ENCODE data around the gene ANKRD55. TPM values are rescaled to one million over a fixed set of nuclear protein-coding genes. Genes with fewer than 3 reads are reported as not detected.

ANKRD55 gene
- total and polyA plus RNA-seq, 2 of the 8 experiments (the other 6 are each of a cell fraction or from before 2014, with no cell fraction given): not detected

GRCh38 chr5:56190497-56190896, 42.6 kb downstream of the ANKRD55 start:
- CTCF ChIA-PET (ENCODE audit: partially characterized antibody): no interaction called here
- no peaks in the 10 kb centered on the region for H3K9me3 ChIP-seq (ENCODE audit: insufficient read depth in 2 of 2, low read depth in 1 of 2, low read length in 1 of 2)
- POLR2A ChIA-PET (ENCODE audit: partially characterized antibody): no interaction called here
- H3K27ac ChIP-seq (ENCODE audit: low read depth, low read length): no peak overlapping the region
- WGBS, 2 experiments (ENCODE audit: extremely low coverage in 1 of 2, insufficient coverage in 1 of 2, insufficient read length in 1 of 2, insufficient replicate concordance in 2 of 2, low coverage in 1 of 2, low lambda C conversion rate in 2 of 2, missing lambda C conversion rate in 1 of 2): 78% methylated on average over 2 of the region's 2 CpGs; no CpG with 5 or more reads in 1 of the 2 experiments
- no peaks in the 10 kb centered on the region for H3K23me2 ChIP-seq (ENCODE audit: low read depth, low read length)
- H2AK5ac ChIP-seq (ENCODE audit: low read depth, low read length): no peak overlapping the region
- no peak overlapping the region for H3K23ac ChIP-seq (ENCODE audit: insufficient read length)
- H3K9ac ChIP-seq (replicated peaks in 1 of 4; ENCODE audit: extremely low read depth in 1 of 4, low read depth in 3 of 4, low read length in 3 of 4): no peak overlapping the region
- no peak overlapping the region for H2BK12ac ChIP-seq (ENCODE audit: low read depth, low read length)
- H2AFZ ChIP-seq (ENCODE audit: low read length): no peak overlapping the region
- no peaks in the 10 kb centered on the region for H3K36me3 ChIP-seq (ENCODE audit: control insufficient read depth in 2 of 4, insufficient read depth in 4 of 4, low read length in 3 of 4)
- no peak overlapping the region for H2BK20ac ChIP-seq (ENCODE audit: low read length)
- no peak overlapping the region for H3K18ac ChIP-seq (ENCODE audit: extremely low read depth, low read length)
- no peak for FAIRE-seq
- DNase-seq (ENCODE audit: low read depth in 1 of 2, low spot score in 2 of 2): no peak
- no peak overlapping the region for H3K14ac ChIP-seq (ENCODE audit: insufficient read length)
- no peaks in the 10 kb centered on the region for H3K79me2 ChIP-seq (ENCODE audit: control insufficient read depth in 1 of 2, insufficient read depth in 2 of 2, low read length in 2 of 2)
- no peak overlapping the region for H4K91ac ChIP-seq (replicated peaks; ENCODE audit: insufficient read length, low read length)
- no peak overlapping the region for H3K4me3 ChIP-seq (ENCODE audit: extremely low read depth in 1 of 4, insufficient read depth in 2 of 4, low read depth in 3 of 4, low read length in 4 of 4)
- H4K5ac ChIP-seq (ENCODE audit: insufficient read length, low read depth, low read length): no peak overlapping the region
- no peaks in the 10 kb centered on the region for H4K20me1 ChIP-seq (replicated peaks in 1 of 2; ENCODE audit: control insufficient read depth in 1 of 2, insufficient read depth in 2 of 2, low read length in 2 of 2)
- H4K8ac ChIP-seq (ENCODE audit: extremely low read depth, insufficient read depth, low read length): no peak overlapping the region
- no peak overlapping the region for H3K56ac ChIP-seq (replicated peaks; ENCODE audit: insufficient read length, low read depth, low read length)
- H2BK120ac ChIP-seq (replicated peaks; ENCODE audit: low read depth, low read length): no peak overlapping the region
- no peaks in the 10 kb centered on the region for H3K79me1 ChIP-seq (ENCODE audit: low read depth, low read length)
- no peak overlapping the region for H3K4ac ChIP-seq (replicated peaks; ENCODE audit: insufficient read length, low read depth, low read length)
- H2BK5ac ChIP-seq (ENCODE audit: low read depth, low read length): no peak overlapping the region
- no peaks in the 10 kb centered on the region for H3K27me3 ChIP-seq (replicated peaks in 1 of 4; ENCODE audit: control insufficient read depth in 3 of 4, extremely low read depth in 1 of 4, insufficient read depth in 3 of 4, low read length in 3 of 4)
- H2BK15ac ChIP-seq (ENCODE audit: low read length): no peak overlapping the region
- H3K4me1 ChIP-seq (replicated peaks in 1 of 4; ENCODE audit: control insufficient read depth in 3 of 4, insufficient read depth in 4 of 4, low read length in 3 of 4): no peaks in the 10 kb centered on the region
- H3K4me2 ChIP-seq (ENCODE audit: insufficient read depth in 1 of 2, low read depth in 2 of 2, low read length in 2 of 2): no peak overlapping the region
- TF ChIP-seq USF2 (IDR thresholded peaks at IDR 0.05; ENCODE audit: low read length) (no peak), FOSL1 (IDR thresholded peaks at IDR 0.05; ENCODE audit: insufficient read depth, low read depth, low read length) (no peak), SUZ12 (IDR thresholded peaks at IDR 0.05; ENCODE audit: low read length) (no peak), ZNF274 (IDR thresholded peaks at IDR 0.05; ENCODE audit: borderline replicate concordance, extremely low read depth, low read length) (no peak), TAF7 (optimal IDR thresholded peaks at IDR 0.05; ENCODE audit: borderline replicate concordance, low read depth, low read length) (no peak), SRF (IDR thresholded peaks at IDR 0.05; ENCODE audit: low read depth, low read length) (no peak), ASH2L (IDR thresholded peaks at IDR 0.05; ENCODE audit: low read length) (no peak), TAF1 (IDR thresholded peaks at IDR 0.05; ENCODE audit: low read depth, low read length) (no peak), POLR2AphosphoS5 (IDR thresholded peaks at IDR 0.05; ENCODE audit: low read depth, low read length) (no peak), BACH1 (IDR thresholded peaks at IDR 0.05; ENCODE audit: low read length) (no peak), HDAC2 (IDR thresholded peaks at IDR 0.05; ENCODE audit: borderline replicate concordance in 1 of 2, low read depth in 2 of 2, low read length in 2 of 2) (no peak), GABPA (IDR thresholded peaks at IDR 0.05; ENCODE audit: borderline replicate concordance, insufficient read depth, low read length) (no peak), SIRT6 (IDR thresholded peaks at IDR 0.05; ENCODE audit: low read length) (no peak), POLR2A (IDR thresholded peaks at IDR 0.05; ENCODE audit: control extremely low read depth in 1 of 2, low read depth in 2 of 2, low read length in 2 of 2) (no peak), CHD1 (IDR thresholded peaks at IDR 0.05; ENCODE audit: low read depth, low read length) (no peak)
